HepG2 (cell line): Measurements from ENCODE around the gene NATD1. TPM values are rescaled to one million over a fixed set of nuclear protein-coding genes. Genes with fewer than 3 reads are reported as not detected.

Experiments
- ATAC-seq: fragments of 200-7000 bp; cut with Tn5 transposase; 3 replicates; pipeline ENCODE4 v1.9.1; 2020; ENCODE audit warnings: mild to moderate bottlenecking, moderate library complexity
- BruUV-seq: library from RNA; stranded (reverse); fragments of 400-500 nt; replicated peaks from 2 replicates; lab custom pipeline; 2021; lab: Mats Ljungman, UMichigan
- CTCF ChIA-PET: fragments of 300-600 bp; formaldehyde crosslinking; extraction: SDS; loops from one replicate; lab custom pipeline; 2021; ENCODE audit warnings: low total read pairs, inconsistent platforms, low intra/inter-chr PET ratio; lab: Yijun Ruan, JAX
- POLR2A ChIA-PET: fragments of 350-600 bp; sonication (Branson Sonifier 250); formaldehyde crosslinking; loops from one replicate; lab custom pipeline; 2020; ENCODE audit warnings: antibody characterized with exemption, inconsistent platforms; lab: Yijun Ruan, JAX
- DNase-seq: peaks from one replicate; pipeline ENCODE4 v3.0.0-alpha.2; 2015; ENCODE audit warnings: low spot score
- FAIRE-seq: peaks from 3 replicates; lab custom pipeline; 2011; peaks lifted over from hg19 to GRCh38; lab: Jason Lieb, UNC
- H2AFZ ChIP-seq: one replicate; pipeline ENCODE4 v1.6.1; 2011; ENCODE audit warnings: low read length, inconsistent platforms
- H3K27ac ChIP-seq: fragments of 300-600 bp; 3 replicates; pipeline ENCODE4 v1.8.0; 2011; ENCODE audit warnings: mixed run types, mild to moderate bottlenecking, mixed read lengths, low read length, inconsistent platforms; ENCODE audit not compliant: insufficient read depth; ENCODE audit errors: extremely low read length
- H3K27me3 ChIP-seq, 2 experiments: fragments of 200-600 bp in 1 of 2; 2 replicates in 1 of 2; 3 replicates in 1 of 2; pipeline versions ENCODE4 v1.6.0 to v1.8.0; 2011; ENCODE audit warnings: low read length in 2 of 2, mild to moderate bottlenecking in 2 of 2, moderate library complexity in 2 of 2, inconsistent platforms in 1 of 2; ENCODE audit not compliant: insufficient read depth in 2 of 2, control insufficient read depth in 1 of 2
- H3K36me3 ChIP-seq, 2 experiments: fragments of 200-600 bp in 1 of 2; replicated peaks in 1 of 2; 2 replicates in 1 of 2; 3 replicates in 1 of 2; pipeline versions ENCODE4 v1.5.1 to v1.8.0; 2011; ENCODE audit warnings: low read length in 2 of 2, inconsistent platforms in 1 of 2; ENCODE audit not compliant: insufficient read depth in 2 of 2, control insufficient read depth in 1 of 2
- H3K4me1 ChIP-seq: 2 replicates; pipeline ENCODE4 v1.5.1; 2012; ENCODE audit warnings: low read length, inconsistent platforms; ENCODE audit not compliant: insufficient read depth
- H3K4me2 ChIP-seq: 2 replicates; pipeline ENCODE4 v1.6.0; 2011; ENCODE audit warnings: low read depth, low read length, inconsistent platforms
- H3K4me3 ChIP-seq, 3 experiments: fragments of 200-600 bp in 1 of 3; sonication (generic), shearing (Covaris generic) in 1 of 3; replicated peaks in 1 of 3; 2 replicates each; pipeline ENCODE4 v1.5.1; 2011 to 2016; ENCODE audit warnings: low read length in 3 of 3, inconsistent platforms in 2 of 3, low read depth in 2 of 3, mild to moderate bottlenecking in 2 of 3, control low read depth in 1 of 3, mixed read lengths in 1 of 3; ENCODE audit not compliant: insufficient read depth in 1 of 3
- H3K79me2 ChIP-seq: one replicate; pipeline ENCODE4 v1.6.1; 2011; ENCODE audit warnings: low read length, inconsistent platforms; ENCODE audit not compliant: insufficient read depth
- H3K9ac ChIP-seq: 2 replicates; pipeline ENCODE4 v1.6.0; 2011; ENCODE audit warnings: mild to moderate bottlenecking, low read depth, low read length, inconsistent platforms; ENCODE audit not compliant: insufficient read depth
- H3K9me3 ChIP-seq: 2 replicates; pipeline ENCODE4 v1.5.1; 2012; ENCODE audit warnings: mild to moderate bottlenecking, low read length
- H4K20me1 ChIP-seq: 2 replicates; pipeline ENCODE4 v1.6.0; 2011; ENCODE audit warnings: inconsistent platforms, mild to moderate bottlenecking, low read length, moderate library complexity; ENCODE audit not compliant: insufficient read depth
- ASH2L ChIP-seq: fragments of 300-600, 200-600 bp; sonication (generic); IDR thresholded peaks from 2 replicates; pipeline ENCODE4 v1.7.0; 2017; ENCODE audit warnings: low read depth, mild to moderate bottlenecking, moderate library complexity, mixed read lengths, low read length; ENCODE audit not compliant: insufficient read length
- ATM ChIP-seq: fragments of 450-650 bp; IDR thresholded peaks from 2 replicates; pipeline ENCODE4 v1.7.1; 2017; ENCODE audit warnings: mild to moderate bottlenecking, borderline replicate concordance
- MAFG ChIP-seq: sonication (generic); formaldehyde crosslinking; IDR thresholded peaks from 2 replicates; pipeline ENCODE4 v1.5.1; 2020; ENCODE audit warnings: mild to moderate bottlenecking, missing genetic modification reagents
- SP140L ChIP-seq: sonication (generic); formaldehyde crosslinking; IDR thresholded peaks from 2 replicates; pipeline ENCODE4 v1.4.0; 2020; ENCODE audit warnings: missing genetic modification reagents, borderline replicate concordance
- XBP1 ChIP-seq: sonication (generic); formaldehyde crosslinking; IDR thresholded peaks from 2 replicates; pipeline ENCODE4 v1.5.0; 2020; ENCODE audit warnings: missing genetic modification reagents
- ZMYM3 ChIP-seq: sonication (generic); formaldehyde crosslinking; IDR thresholded peaks from 2 replicates; pipeline ENCODE4 v1.5.1; 2020; ENCODE audit warnings: mild to moderate bottlenecking, missing genetic modification reagents
- ZNF17 ChIP-seq: sonication (generic); formaldehyde crosslinking; IDR thresholded peaks from 2 replicates; pipeline ENCODE4 v1.5.0; 2020; ENCODE audit warnings: mild to moderate bottlenecking, missing genetic modification reagents
- ZNF629 ChIP-seq: sonication (generic); formaldehyde crosslinking; conservative IDR thresholded peaks from 2 replicates; pipeline ENCODE4 v1.5.0; 2020; ENCODE audit warnings: missing genetic modification reagents
- WGBS: methylation state at CpG from one replicate; pipeline ENCODE4 v1.1.6; 2017; ENCODE audit warnings: low lambda C conversion rate; 5-methylcytosine and 5-hydroxymethylcytosine counted together
- in situ Hi-C: cut with HindIII; loops from 2 replicates; pipeline ENCODE4 v1.10.0; 2017; ENCODE audit warnings: low pct_unique_long_range_greater_than_20kb; ENCODE audit not compliant: extremely low pct_ligation_motif_present
- intact Hi-C: fragments of 100-400 bp; cut with micrococcal nuclease; formaldehyde crosslinking; loops from one replicate; pipeline ENCODE4 v1.10.0; 2022; ENCODE audit not compliant: unreplicated experiment
- polyA plus RNA-seq, 8 experiments: library from polyadenylated mRNA; depleted of rRNA in 3 of 8; stranded (reverse) in 7 of 8; unstranded in 1 of 8; fragments of >200 nt; fragmentation: Illumina TruSeq in 4 of 8; extraction: Trizol in 4 of 8; gene quantifications; 2 replicates each; pipeline versions ENCODE4 v1.2.1 to v1.2.3, GENCODE V29; 2011 to 2016; ENCODE audit warnings: low read depth in 4 of 8, missing spikeins in 1 of 8, mixed read lengths in 1 of 8; ENCODE audit not compliant: insufficient read depth in 1 of 8
- total RNA-seq, 5 experiments: library from RNA; depleted of rRNA; stranded (reverse); fragments of >200 nt; fragmentation: Illumina TruSeq; extraction: Trizol; gene quantifications; 2 replicates each; pipeline ENCODE4 v1.2.3, GENCODE V29; 2016; ENCODE audit warnings: low read depth in 1 of 5

The NATD1 gene
- total and polyA plus RNA-seq, 2 of the 13 experiments (the other 11 are each of a cell fraction or from before 2014, with no cell fraction given): 0.31 to 2.3 TPM

GRCh38 chr17:21252289-21252795, 868 bp downstream of the NATD1 start:
- H3K4me2 ChIP-seq: peak overlapping the region; percentile 87
- peaks cover 3 to 37% of the 10 kb centered on the region in 2 experiments; a peak in 4 of 5 replicates for H3K27me3 ChIP-seq
- FAIRE-seq: no peak
- TF ChIP-seq ZNF629 (CRISPR knock-in tag) (peak; percentile 86), ATM (no peak), ZNF17 (CRISPR knock-in tag) (no peak), ASH2L (no peak), MAFG (CRISPR knock-in tag) (no peak), XBP1 (CRISPR knock-in tag) (no peak), ZMYM3 (CRISPR knock-in tag) (0 out of 2 replicates have a peak, but pooled peaks have one; percentile 24), SP140L (CRISPR knock-in tag) (no peak)
- no peak for DNase-seq
- TSS peak; percentile 61 for BruUV-seq
- 51% methylated on average over 4 of the region's 12 CpGs for WGBS
- H3K4me3 ChIP-seq: peak overlapping the region; percentile 65 to 76 (median 75)
- H3K79me2 ChIP-seq: no peaks in the 10 kb centered on the region
- H3K9me3 ChIP-seq: no peaks in the 10 kb centered on the region
- ChIA-PET CTCF (no interaction called here), POLR2A (no interaction called here)
- H2AFZ ChIP-seq: no peak overlapping the region
- no peaks in the 10 kb centered on the region for H3K36me3 ChIP-seq
- H3K4me1 ChIP-seq: peaks cover 28% of the 10 kb centered on the region
- H3K27ac ChIP-seq: no peak overlapping the region
- H4K20me1 ChIP-seq: peaks cover 3% of the 10 kb centered on the region; the same call in 1 of the 2 replicates
- in situ Hi-C loops (no loop called here), intact Hi-C loops (loop anchor here (5.0 kb wide), 1 partner anchor 35 kb away; no protein-coding TSS in a partner anchor)
- H3K9ac ChIP-seq: peak overlapping the region; percentile 60; the same call in 1 of the 2 replicates
- no peak for ATAC-seq
